Middle frontal gyrus (tissue), 1 donor: ENCODE data around the gene ITGA2.
"Not testable (repeated sequence)": the region's sequence is repeated elsewhere in the genome, so short reads cannot be mapped to it uniquely, and the experiment has no call there.

Source experiments
- DNase-seq: peaks from one replicate; pipeline ENCODE4 v3.0.0-alpha.2; 2015; ENCODE audit warnings: low spot score; ENCODE audit errors: extremely low spot score

ITGA2 gene

GRCh38 chr5:52989025-52989780 is at the start of gene ITGA2:
Gene ITGA2 (plus strand): TSS chr5:52989352. CDS start chr5:52989469, 117 bp downstream.
- no peak for DNase-seq

GRCh38 chr5:52943285-52943684 is 45.9 kb upstream of the ITGA2 start:
- no peak for DNase-seq

DNA sequence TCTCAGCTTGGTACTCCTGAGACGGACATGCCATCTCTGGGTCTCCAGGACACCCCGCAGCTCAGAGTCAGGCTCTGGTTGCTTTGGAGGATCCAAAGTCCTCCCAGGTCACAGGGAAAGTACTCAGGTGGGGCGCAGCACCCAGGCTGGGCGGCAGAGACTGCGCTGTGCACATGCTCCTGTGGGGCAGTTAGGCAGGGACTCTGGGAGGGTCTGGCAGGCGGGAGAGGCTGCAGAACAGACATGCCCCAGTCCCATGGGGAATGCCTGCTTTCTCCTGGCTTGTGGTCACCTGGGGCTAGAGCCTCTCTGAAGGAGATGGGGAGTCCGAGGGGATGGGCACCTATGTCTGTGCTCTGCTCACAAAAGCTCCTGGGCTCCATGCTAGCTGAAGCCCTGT is 45.3 kb upstream of the ITGA2 start:
- DNase-seq: no peak

DNA sequence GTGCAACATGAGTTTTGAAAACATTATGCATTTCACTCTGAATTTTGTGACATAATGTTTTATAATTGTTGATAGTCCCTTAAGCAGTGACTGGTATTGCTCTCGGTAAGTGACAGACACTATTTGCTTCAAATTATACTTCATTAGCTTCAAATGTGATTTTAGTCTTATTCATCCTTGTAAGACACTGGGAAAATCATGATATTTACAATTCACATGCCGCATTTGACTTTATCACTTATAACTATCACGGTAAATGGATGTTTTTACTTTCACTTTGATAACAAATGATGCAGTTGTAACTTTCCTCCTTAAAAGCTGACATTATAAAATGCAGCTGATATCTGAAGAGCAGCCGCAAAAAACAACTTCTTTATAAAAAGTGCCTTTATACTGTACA is 44.1 kb upstream of the ITGA2 start:
- no peak for DNase-seq

GRCh38 chr5:52947208-52947607 is 41.9 kb upstream of the ITGA2 start:
- DNase-seq: no peak

GRCh38 chr5:52947851-52948250 is 41.3 kb upstream of the ITGA2 start:
- DNase-seq: no peak

DNA sequence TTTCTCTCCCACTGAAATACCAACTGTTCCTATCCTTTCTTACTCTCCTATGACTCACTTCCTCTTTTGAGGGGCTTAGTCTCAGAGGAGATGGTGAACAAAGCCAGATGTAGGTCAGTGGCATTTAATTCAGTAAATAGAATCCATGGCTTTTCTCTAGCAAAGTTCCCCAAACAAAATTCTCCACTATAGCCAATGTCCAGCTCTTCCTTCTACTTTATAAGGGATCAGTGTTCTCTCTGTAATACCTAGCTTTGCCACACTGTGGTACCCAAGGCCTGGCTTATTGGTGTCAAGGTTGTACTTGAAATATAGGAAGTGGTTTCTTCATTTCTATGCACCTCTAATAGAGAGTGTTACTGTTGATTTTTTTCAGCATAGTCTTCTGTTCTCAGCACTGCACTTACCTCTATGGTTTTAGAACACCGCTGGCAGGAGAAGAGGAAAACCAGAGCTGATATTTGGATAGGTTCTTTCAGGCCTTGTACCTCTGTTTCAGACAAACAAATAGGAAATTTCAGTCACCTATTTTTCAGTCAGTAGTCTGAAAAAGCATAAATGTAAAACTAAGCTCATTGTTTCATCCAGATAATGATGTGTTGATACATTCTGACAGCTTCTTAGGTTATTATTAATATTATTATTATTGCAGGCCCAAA is 40.6 kb upstream of the ITGA2 start:
- DNase-seq: peak; percentile 53

- no peak for DNase-seq
Observed at GRCh38 chr5:52950686-52951085, 38.5 kb upstream of the ITGA2 start.

DNA sequence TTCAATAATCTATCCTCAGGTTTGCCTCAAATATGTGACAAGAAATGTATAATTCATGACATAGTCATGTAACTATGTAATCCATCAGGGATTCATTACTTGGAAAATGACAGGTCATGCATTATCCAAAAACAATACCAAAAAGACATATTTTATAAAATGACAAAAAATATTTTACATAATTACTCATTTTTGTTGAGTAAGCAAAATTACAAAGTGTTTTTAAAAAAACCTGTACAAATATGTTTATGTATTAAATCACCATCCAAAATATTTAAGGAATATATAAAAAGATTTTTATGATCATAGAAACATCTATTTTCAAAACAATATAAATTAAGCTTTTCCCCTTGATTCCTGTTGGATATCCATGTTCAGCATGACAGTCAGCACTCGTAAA is 36.7 kb upstream of the ITGA2 start:
- DNase-seq: no peak

- no peak for DNase-seq
Observed at GRCh38 chr5:52956014-52956413, 33.1 kb upstream of the ITGA2 start.

- DNase-seq: no peak
Observed at GRCh38 chr5:52956915-52957747, 32.0 kb upstream of the ITGA2 start.

- DNase-seq: no peak
Observed at GRCh38 chr5:52961274-52961681, 27.9 kb upstream of the ITGA2 start.

- DNase-seq: no peak
Observed at GRCh38 chr5:52963636-52964035, 25.5 kb upstream of the ITGA2 start.

DNA sequence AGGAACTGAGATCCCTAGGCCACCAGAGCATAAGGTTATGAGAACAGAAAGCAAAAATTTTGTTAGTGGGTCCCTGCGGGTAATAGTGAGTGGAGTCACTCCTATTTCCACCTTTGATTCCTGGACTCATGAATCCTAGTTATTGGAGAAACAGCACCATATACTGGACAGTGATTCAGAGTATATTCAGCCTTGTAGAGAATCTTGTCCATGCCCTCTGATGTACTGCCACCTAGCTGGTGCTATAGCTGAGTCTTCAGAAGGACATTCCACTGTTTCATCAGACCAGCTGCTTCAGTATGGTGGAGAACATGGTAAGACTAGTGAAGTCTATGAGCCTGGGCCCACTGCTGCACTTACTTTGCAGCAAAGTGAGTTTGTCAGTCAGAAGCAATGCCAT is 25.0 kb upstream of the ITGA2 start:
- no peak for DNase-seq

DNA sequence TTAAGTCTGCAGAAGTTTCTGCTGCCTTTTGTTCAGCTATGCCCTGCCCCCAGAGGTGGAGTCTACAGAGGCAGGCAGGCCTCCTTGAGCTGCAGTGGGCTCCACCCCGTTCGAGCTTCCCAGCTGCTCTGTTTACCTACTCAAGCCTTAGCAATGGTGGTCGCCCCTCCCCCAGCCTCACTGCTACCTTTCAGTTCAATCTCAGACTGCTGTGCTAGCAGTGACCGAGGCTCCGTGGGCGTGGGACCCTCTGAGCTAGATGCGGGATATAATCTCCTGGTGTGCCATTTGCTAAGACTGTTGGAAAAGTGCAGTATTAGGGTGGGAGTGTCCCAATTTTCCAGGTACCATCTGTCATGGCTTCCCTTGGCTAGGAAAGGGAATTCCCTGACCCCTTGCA is 13.0 kb upstream of the ITGA2 start:
- DNase-seq: not testable (repeated sequence)

- no peak for DNase-seq
Observed at GRCh38 chr5:52977264-52977897, 11.8 kb upstream of the ITGA2 start.

GRCh38 chr5:52981507-52981906 is 7.6 kb upstream of the ITGA2 start:
- DNase-seq: no peak

GRCh38 chr5:52983731-52984636 is 5.2 kb upstream of the ITGA2 start:
- no peak for DNase-seq

GRCh38 chr5:52985306-52985705 is 3.8 kb upstream of the ITGA2 start:
- no peak for DNase-seq

DNA sequence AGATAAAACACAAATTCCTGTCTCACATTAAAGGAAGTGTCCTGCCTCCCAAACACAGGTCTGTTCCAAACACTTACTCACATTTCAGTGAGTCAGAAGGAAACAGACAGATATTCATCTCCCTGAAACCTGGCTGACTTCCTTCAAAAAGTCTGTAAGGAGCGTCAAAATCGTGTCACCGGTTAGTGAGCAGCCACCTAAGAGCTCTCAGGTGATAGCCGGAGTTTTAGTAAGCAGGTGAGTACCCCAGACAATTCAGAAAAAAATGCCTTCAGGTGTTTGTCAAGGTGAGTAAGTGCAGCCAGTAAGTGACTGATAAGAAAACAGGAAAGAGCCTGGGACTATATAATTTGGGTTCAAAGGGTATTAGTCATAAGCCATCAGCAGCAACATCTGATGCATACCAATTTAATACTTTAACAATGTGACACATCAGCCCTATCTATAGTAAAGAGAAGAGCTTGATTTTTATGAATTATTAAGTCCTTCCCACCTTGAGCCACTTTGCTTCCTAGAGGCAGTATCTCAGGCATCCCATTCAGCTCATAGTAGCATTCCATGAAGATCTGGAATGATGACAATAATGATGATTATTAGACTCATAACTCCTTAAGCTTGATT is 1.3 kb upstream of the ITGA2 start:
- DNase-seq: no peak
